ENCODE measurements around the gene NXF1. TPM values are rescaled to one million over a fixed set of nuclear protein-coding genes. Genes with fewer than 3 reads are reported as not detected.

NXF1 gene
- total and polyA plus RNA-seq, 2 donors (not counting 1 experiment from before 2014, with no cell fraction given), result 161 to 262 TPM

DNA sequence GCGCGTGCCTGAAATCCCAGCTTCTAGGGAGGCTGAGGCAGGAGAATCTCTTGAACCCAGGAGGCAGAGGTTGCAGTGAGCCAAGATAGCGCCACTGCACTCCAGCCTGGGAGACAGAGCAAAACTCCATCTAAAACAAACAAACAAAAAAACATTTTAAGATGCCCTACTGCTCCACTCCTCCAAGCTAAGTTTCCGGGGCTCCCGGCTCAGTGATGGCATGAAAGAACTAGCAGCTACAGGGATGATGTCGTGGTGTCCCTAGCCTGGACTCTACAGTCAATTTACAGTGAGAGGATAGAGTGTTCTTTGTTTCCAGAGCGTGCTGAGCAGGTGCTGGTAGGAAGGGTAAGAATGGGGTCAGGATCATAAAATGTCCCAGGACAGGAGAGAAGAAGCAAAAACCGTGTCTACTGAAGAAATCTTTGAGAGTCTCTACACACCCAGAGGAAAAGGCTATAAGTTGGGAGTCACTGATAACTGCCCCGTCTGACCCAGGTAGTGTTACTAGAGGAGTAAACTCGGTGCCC is 50.1 kb downstream of the NXF1 start:
- H3K9me3 Mint-ChIP-seq (ENCODE audit: insufficient read depth), result no peaks in the 10 kb centered on the region
- no peak overlapping the region for H3K4me2 ChIP-seq (replicated peaks; ENCODE audit: low read depth, low read length, poor library complexity, severe bottlenecking)
- POLR2A ChIA-PET, result interaction anchor here (0.6 to 3.9 kb wide), 6 partner anchors 9 to 127 kb away, joined by 9 to 75 read pairs (median 20); partner anchors contain the start of genes HNRNPUL2, TAF6L and TTC9C
- H3K27me3 Mint-ChIP-seq, result no peaks in the 10 kb centered on the region
- 93% methylated on average over 3 of the region's 10 CpGs for WGBS (ENCODE audit: insufficient coverage)
- H4K20me1 ChIP-seq (ENCODE audit: control insufficient read depth, insufficient read depth, low read length, poor library complexity, severe bottlenecking), result no peaks in the 10 kb centered on the region
- CTCF ChIA-PET, result interaction anchor here (1.5 to 2.0 kb wide), 2 partner anchors 28 to 108 kb away, joined by 7 to 12 read pairs; partner anchors contain the start of gene HNRNPUL2
- peaks cover 7 to 21% of the 10 kb centered on the region in 2 donors for H3K4me1 ChIP-seq (ENCODE audit: control insufficient read depth in 2 of 2, insufficient read depth in 2 of 2, low read length in 2 of 2)
- peaks cover 0 to 11% of the 10 kb centered on the region in 2 experiments for H3K36me3 ChIP-seq (replicated peaks in 1 of 2; ENCODE audit: control extremely low read depth in 1 of 2, control insufficient read depth in 1 of 2, extremely low read depth in 1 of 2, insufficient read depth in 2 of 2, low read length in 1 of 2)
- H3K4me3 ChIP-seq (ENCODE audit: control extremely low read depth in 1 of 5, extremely low read depth in 1 of 5, insufficient read depth in 1 of 5, low read depth in 2 of 5, low read length in 4 of 5), result no peak overlapping the region
- H3K79me2 ChIP-seq (ENCODE audit: control insufficient read depth, insufficient read depth, low read length), result peaks cover 38% of the 10 kb centered on the region
- H3K4me1 Mint-ChIP-seq, result peaks cover 23% of the 10 kb centered on the region
- H3K4me3 Mint-ChIP-seq, result peak overlapping the region; percentile 72
- H2AFZ ChIP-seq (ENCODE audit: insufficient read depth, low read depth, low read length, poor library complexity, severe bottlenecking), result no peak overlapping the region
- H3K27ac ChIP-seq (ENCODE audit: low read length in 2 of 2), result no peak overlapping the region
- H3K27me3 ChIP-seq (replicated peaks in 1 of 4; ENCODE audit: control extremely low read depth in 1 of 4, control insufficient read depth in 3 of 4, insufficient read depth in 4 of 4, low read length in 3 of 4), result no peaks in the 10 kb centered on the region
- ATAC-seq (ENCODE audit: low read depth), result no peak
- TF ChIP-seq, protein P1, sequence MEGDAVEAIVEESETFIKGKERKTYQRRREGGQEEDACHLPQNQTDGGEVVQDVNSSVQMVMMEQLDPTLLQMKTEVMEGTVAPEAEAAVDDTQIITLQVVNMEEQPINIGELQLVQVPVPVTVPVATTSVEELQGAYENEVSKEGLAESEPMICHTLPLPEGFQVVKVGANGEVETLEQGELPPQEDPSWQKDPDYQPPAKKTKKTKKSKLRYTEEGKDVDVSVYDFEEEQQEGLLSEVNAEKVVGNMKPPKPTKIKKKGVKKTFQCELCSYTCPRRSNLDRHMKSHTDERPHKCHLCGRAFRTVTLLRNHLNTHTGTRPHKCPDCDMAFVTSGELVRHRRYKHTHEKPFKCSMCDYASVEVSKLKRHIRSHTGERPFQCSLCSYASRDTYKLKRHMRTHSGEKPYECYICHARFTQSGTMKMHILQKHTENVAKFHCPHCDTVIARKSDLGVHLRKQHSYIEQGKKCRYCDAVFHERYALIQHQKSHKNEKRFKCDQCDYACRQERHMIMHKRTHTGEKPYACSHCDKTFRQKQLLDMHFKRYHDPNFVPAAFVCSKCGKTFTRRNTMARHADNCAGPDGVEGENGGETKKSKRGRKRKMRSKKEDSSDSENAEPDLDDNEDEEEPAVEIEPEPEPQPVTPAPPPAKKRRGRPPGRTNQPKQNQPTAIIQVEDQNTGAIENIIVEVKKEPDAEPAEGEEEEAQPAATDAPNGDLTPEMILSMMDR (IDR thresholded peaks at IDR 0.05), result no peak
- no peak for TF ChIP-seq EZH2 (IDR thresholded peaks at IDR 0.05; ENCODE audit: borderline replicate concordance, insufficient read depth, low read depth, low read length, poor library complexity, severe bottlenecking)
- H3K9me3 ChIP-seq (ENCODE audit: control extremely low read depth in 1 of 3, control insufficient read depth in 2 of 3, insufficient read depth in 1 of 3, low read length in 2 of 3), result no peaks in the 10 kb centered on the region
- no peak overlapping the region for H3K9ac ChIP-seq (ENCODE audit: low read length)
- intact Hi-C loops (cut with micrococcal nuclease), result no loop called here
- no peak for DNase-seq
- H3K27ac Mint-ChIP-seq, result peak overlapping the region; percentile 79

All from B cell (primary cell).